ENCODE measurements around the gene UBR2.
A peak's percentile ranks its signal among the peaks of the same experiment; 100 is the strongest.
"Not testable (repeated sequence)": the region's sequence is repeated elsewhere in the genome, so short reads cannot be mapped to it uniquely, and the experiment has no call there.

The UBR2 gene

DNA sequence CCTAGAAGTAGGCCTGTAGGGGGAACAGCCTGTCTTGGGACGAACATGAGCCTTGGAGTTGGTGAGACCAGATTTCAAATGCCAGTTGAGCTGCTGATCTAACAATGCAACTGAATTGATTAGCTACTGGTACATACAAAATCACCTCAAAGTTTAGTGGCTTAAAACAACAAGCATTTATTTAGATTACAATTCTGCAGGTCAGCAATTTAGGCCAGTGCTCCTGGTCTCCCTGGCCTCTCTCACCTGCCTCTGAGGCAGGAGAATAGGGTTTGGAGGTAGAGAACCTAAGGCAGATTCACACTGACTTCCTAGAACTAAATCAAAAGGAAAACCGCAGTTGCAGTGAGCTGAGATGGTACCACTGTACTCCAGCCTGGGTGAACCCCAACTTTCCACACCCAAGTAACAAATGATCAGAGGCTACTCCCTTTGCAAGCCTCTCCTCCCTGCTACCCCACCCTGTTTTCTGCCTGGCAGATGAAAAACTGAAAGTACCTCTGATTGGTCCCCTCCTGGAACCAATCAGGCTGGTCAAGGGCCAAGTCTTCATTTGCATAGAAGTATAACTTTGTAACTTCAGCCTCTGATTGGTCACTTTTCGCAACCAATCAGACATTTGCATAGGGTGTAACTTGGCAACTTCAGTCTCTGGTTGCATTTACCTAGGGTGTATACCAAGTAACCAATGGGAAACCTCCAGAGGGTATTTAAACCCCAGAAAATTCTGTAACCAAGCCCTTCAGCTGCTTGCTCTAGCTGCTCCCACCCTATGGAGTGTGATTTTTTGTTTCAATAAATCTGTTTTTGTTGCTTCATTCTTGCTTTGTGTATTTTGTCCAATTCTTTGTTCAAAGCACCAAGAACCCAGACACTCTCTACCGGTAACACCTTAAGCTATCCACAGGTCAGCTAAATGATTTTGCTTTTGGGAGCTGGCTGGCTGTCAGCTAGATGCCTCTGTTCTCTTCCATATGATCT lies 8.1 kb upstream of the UBR2 start:
- DNase-seq, result peak; percentile 41

DNA sequence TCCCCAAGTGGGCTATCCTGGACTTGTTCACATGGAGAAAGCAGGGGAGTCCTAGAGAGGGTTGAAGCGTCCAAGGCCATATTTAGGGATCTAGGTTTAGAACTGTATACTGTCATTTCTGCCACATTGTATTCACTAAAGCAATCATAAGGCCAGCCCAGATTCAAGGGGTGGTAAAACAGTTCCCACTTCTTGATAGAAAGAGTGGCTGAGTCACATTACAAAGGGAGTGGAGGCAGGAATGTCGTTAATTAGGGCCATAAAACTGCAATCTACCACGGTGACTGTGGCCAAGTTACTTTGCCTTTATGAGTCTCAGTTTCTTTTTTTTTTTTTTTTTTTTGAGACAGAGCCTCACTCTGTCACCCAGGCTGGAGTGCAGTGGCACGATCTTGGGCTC lies 7.4 kb upstream of the UBR2 start:
- DNase-seq, result no peak

DNA sequence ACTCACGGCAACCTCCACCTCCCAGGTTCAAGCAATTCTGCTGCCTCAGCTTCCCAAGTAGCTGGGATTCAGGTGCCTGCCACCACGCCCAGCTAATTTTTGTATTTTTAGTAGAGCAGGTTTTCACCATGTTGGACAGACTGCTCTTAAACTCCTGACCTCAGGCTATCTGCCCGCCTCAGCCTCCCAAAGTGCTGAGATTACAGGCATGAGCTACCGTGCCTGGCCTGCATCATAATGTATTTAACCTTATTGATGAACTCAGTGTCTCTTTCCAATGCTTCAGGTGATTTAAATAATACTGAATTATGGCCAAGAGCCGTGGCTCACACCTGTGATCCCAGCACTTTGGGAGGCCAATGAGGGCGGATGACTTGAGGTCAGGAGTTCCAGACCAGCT lies 4.6 kb upstream of the UBR2 start:
- not testable (repeated sequence) for DNase-seq

DNA sequence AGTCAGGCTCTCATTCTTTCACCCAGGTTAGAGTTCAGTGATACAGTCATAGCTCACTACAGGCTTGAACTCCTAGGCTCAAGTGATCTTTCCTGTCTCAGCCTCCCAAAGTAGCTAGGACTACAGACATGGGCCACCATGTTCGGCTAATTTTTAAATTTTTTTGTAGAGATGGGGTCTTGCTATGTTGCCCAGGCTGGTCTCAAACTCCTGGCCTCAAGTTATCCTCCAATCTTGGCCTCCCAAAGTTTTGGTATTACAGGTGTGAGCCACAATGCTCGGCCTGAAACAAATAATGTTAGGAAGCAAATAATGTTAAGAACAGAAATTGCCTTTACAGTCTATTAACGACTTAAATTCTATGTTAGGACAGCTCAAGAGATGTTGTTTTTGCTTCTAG lies 1.8 kb upstream of the UBR2 start:
- no peak for DNase-seq

DNA sequence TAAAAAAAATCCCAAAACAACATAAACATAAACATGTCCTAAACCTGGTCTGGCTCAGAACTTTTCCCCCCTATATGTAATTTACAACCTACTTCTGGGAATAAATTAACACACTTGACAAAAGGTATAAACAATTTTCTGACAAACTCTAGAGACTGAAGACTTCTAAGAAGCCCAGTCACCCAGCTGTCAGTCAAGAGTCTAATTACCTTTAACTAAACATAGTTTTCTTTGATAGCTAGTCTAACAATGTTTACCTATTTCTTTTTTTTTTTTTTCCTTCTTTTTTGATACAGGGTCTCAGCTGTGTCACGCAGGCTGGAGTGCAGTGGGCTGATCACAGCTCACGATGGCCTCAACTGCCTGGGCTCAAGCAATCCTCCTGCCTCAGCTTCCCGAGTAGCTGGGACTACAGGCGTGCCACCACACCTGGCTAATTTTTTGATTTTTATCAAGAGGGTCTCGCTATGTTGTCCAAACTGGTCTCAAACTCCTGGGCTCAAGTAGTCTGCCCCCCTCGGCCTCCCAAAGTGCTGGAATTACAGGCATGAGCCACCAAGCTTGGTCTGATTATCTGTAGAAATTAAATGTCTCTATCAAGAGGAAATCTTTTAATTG lies 932 bp upstream of the UBR2 start:
- DNase-seq, result no peak

DNA sequence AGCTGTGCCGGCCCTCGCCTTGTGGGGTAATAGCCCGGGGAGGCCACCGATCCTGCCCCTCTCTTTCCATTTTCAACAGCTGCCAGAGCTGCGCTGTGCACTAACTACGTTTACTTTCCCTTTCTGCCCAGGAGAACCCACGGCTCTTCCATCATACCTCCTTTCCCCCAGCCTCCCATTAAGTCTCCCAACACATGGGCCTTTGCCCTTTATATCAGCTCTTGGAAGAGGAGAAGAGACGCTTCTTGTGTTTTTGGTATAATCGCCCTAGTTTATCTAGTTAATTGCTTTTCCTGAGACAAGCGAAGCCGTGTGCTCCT lies 637 bp downstream of the UBR2 start:
- no peak for DNase-seq

DNA sequence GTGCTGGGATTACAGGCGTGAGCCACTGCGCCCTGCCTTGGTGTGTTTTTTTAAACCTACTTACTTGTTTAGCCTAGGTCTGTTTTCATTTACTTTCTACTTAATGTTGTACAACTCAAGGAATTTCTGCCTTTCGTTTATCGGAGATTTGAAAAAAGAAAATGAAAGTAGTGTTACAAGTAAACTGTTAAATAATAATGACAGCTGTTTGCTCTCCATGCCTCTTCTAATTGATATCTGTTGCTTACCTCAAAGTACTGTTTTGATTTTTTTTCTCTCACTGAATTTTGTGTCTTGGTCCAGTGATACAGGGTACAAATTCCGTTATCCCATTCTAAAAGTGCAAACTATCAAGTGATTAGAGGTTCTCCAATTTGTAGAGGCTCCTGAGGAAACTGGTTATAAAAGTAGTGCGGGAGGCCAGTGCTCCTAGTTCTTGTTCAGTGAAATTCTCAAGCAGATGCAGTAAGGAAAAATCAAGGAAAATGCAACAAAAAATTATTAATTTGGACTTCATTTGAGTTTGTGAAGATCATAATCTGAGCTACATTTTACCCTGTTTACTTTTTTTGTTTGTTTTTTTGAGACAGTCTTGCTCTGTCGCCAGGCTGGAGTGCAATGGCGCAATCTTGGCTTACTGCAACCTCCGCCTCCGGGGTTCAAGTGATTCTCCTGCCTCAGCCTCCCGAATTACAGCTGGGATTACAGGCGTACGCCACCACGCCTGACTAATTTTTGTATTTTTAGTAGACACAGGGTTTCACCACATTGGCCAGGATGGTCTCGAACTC lies 2.2 kb downstream of the UBR2 start:
- DNase-seq, result no peak

DNA sequence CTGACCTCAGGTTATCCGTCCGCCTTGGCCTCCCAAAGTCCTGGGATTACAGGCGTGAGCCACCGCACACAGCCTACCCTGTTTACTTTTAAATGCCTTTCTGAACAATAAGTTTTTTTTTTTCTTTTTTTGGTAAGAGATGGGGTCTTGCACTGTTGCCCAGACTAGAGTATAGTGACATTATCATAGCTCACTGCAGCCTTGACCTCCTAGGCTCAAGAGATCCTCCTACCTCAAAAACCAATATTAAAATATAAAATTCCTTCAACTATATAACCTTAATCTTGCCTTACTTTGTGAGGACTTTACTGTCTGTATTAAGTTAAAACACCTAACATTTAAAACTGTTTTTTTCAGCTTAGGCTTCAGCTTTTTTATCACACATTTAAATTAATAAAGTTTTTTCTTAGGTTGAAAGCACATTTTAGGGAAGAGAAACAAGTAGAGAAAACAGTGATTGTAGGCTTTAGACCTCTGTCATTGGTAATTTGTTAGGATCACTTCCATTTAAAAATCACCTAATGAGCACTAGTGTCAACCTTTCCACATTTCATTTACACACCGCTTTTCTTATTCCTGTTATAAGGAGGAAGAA lies 2.9 kb downstream of the UBR2 start:
- no peak for DNase-seq

DNA sequence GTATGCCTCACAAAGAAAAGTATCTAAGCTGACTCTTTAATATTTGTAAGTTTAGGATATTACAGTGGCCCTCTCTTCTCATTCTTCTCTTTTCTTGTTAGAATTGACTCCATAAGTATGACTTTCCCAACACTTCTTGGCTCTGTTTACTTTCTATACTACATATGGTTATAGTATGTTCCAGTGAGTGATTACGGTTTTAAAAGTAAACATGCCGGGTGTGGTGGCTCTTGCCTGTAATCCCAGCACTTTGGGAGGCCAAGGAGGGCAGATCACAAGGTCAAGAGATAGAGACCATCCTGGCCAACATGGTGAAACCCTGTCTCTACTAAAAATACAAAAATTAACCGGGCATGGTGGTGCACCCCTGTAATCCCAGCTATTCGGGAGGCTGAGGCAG lies 3.4 kb downstream of the UBR2 start:
- not testable (repeated sequence) for DNase-seq

DNA sequence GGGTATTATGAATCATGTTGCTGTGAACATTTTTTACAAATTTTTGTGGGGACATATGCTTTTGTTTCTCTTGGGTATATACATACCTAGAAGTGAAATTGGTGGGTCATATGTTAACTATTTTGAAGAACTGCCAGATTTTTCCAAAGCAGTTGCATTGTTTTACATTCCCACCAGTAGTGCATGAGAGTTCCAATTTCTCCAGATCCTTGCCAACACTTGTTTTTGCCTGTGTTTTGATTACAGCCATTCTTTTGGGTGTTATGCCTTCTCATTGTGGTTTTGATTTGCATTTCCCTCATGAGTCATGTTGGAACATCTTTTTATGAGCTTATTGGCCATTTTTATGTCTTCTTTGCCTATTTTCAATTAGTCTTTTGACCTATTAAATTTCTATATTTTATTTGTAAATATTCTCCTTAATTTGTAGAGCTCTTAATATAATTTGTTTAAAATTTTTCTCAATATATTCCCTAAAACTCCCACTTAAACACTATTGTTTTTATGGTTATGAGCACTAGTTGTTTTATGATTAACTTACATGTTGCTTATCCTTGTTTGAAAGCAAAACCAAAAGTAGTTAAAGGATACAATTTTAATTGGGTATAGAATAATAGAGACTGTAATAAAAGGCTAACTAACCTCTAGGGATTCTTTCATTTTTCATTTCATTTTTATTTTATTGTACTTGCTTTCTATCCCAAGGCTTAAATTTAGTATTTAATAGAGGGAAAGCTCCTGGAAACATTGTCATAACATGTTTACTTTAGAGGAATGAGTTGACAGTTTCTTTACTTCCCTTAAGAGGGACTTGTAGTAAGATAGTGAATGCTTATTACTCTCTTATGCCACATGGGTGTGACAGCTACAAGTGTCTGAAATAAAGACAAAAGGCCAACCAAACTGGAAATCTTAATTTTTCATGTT lies 5.5 kb downstream of the UBR2 start:
- DNase-seq, result no peak

DNA sequence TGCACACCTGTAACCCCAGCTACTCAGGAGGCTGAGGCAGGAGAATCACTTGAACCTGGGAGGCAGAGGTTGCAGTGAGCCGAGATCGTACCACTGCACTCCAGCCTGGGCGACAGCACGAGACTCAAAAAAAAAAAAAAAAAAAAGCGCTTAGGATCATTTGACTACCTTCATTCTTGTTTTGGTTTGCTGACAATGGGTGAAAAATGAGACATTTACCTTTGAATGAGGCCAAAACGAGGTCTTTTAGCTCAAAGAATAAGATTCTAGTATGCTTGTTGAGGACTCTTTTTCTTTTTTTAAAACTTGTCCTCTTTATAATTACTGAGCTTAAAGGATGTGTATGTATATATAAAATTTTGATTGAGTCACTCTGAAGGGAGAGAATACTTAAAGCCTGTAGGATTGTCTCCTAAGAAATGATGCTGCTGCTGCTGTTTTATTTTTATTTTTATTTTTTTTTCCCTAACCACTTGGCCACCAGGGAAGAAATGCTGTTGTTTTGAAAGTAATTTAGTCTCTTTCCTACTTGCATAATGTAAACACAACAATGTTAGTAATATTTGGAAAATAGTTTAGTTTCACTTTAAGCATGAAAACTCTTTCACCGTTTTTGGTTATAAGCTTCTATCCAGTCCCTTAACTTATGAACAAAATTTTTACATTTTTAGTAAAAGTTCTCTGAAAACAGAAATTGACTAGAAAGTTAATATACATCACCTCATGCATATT lies 7.9 kb downstream of the UBR2 start:
- no peak for DNase-seq

DNA sequence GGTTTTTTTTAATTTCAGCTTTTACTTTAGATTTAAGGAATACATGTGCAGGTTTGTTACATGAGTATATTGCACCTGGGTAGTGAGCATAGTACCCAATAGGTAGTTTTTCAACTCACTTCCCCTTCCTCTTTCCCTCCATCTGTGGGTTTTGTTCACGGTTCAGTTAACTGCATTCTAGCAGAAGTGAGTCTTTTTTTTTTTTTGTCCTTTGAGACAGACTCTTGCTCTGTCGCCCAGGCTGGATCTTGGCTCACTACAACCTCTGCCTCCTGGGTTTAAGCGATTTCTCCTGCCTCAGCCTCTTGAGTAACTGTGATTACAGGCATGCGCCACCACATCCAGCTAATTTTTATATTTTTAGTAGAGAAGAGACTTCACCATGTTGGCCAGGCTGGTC lies 8.7 kb downstream of the UBR2 start:
- DNase-seq, result no peak

DNA sequence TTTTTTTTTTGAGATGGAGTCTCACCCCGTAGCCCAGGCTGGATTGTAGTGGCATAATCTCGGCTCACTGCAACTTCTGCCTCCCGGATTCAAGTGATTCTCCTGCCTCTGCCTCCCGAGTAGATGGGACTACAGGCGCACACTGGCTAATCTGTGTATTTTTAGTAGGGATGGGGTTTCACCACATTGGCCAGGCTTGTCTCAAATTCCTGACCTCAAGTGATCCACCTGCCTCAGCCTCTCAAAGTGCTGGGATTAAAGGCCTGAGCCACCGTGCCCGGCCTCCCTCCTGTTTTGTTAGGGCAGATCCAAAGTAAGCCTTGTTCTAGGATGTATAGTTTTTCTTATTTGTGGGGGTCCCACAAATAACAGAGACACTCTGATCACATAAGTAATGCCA lies 12.7 kb downstream of the UBR2 start:
- DNase-seq, result not testable (repeated sequence)

DNA sequence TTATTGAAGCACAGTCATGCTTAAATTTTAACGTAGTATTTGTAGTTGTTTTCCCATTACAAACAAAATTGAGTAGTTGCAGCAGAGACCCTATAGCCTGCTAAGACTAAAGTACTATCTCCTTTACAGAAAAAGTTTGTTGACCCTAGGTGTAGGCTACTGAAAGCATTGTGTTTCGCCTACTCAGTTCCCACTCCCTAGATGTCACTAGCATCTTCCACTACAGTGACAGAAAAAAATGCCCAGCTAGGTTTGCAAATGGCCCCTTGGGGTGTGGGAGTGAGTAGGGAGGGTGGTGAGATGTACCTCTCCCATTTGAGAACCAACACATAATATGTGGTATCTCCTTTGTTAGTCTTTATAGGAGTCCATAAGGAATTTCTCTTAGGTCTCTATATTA lies 34.5 kb downstream of the UBR2 start:
- no peak for DNase-seq

DNA sequence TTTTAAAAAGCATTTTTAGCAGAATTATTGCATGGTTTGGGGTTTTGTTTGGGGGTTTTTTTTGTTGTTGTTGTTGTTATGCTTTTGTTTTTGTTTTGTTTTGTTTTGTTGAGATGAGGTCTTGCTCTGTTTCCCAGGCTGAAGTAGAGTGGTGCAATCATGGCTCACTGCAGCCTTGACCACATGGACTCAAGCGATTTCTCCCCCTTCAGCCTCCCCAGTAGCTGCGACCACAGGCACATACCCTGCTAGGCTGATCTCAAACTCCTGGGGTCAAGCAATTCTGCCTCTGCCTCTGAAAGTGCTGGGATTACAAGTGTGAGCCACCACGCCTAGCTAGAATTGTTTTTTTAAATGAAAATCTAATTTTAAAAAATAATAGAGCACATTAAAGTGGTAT lies 35.7 kb downstream of the UBR2 start:
- no peak for DNase-seq

DNA sequence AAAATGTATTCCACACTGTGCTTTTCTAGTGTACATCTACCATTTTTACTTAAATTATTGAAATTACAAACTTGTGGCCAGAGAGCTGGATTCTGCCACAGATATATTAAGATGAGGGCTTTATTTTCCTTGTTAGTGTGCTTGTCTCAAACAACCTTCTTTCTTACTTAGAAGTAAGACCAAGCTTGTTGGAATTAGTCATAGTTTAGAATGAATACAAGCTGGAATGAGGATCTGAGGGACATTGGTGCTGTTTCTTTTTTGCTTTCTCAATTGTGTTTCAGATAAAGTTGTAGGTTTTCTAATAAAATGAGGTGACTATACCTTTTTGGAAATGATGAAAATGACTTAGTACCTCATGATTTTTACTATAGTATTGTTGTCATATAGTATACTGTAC lies 40.3 kb downstream of the UBR2 start:
- DNase-seq, result no peak

DNA sequence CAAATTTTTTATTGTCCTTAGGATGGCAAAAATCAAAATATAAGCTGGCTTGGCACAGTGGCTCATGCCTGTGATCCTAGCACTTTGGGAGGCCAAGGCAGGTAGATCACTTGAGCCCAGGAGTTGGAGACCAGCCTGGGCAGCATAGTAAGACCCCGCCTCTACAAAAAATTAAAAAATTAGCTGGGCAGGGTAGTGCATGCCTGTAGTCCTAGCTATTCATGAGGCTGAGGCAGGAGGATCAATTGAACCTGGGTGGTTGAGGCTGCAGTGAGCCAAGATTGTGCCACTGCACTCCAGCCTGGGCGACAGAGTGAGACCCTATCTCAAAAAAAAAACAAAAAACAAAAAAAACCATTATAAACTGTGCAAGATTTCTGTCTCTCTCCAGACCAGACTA lies 40.9 kb downstream of the UBR2 start:
- DNase-seq, result not testable (repeated sequence)

DNA sequence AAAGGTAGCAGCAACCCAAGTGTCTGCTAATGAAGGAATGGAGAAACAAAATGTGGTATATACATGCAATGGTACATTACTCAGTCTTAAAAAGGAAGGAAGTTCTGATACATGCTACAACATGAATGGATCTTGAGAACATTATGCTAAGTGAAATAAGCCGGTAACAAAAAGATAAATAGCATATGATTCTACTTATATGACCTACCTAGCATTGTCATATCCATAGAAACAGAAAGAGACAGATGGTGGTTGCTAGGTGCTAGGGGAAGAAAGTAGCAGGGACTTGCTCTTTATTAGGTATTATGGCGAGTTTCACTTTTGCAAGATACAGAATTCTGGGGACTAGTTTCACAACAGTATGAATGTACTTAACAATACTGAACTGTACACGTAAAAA lies 46.6 kb downstream of the UBR2 start:
- DNase-seq, result no peak

DNA sequence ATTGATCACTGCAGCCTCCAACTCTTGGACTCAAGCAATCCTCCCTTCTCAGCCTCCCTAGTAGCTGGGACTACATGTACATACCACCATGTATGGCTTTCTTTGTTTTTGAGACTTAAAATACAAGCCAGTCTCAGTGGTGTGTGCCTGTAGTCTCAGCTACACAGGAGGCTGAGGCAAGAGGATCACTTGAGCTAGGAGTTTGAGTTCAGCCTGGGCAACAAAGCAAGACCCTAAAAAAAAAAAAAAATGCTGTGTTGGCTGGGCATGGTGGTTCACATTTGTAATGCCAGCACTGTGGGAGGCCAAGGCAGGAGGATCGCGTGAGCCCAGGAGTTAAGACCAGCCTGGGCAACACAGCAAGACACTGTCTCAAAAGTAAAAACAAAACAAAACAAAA lies 51.7 kb downstream of the UBR2 start:
- no peak for DNase-seq

DNA sequence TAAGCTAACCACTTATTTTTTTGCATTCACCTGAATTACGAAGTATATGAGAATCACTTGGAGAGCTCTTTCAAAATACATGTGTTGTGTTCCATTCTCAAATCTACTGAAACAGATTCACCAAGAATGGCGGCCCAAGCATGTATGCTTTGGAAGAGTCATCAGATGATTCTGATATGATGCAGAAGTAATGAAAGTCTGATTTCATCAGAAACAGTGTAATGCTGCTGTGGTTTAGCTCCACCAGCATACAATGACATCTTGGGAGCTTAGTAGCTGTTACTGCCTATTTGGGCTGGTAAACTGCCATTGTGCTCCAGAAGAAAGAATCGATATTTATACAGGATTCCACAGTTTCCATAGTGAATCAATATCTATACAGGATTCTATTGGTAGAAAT lies 52.9 kb downstream of the UBR2 start:
- no peak for DNase-seq

DNA sequence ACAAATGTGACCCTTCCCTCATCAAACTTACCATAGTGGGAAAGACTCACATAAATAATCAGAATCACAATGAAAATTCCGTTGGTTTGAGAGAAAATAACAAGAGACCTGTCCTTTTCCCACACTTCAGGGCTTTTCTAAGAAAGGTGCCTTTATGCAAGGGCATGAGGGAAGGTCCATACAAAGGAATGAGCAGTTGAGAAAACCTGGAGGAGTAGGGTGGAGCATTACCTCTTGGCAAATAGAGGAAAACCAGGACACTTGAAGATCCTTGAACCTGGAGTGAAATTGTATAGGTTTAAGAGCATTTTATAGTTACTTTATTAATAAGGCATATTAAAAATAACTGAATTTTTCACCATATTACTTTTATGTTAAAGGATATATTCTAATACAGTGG lies 54.3 kb downstream of the UBR2 start:
- no peak for DNase-seq

DNA sequence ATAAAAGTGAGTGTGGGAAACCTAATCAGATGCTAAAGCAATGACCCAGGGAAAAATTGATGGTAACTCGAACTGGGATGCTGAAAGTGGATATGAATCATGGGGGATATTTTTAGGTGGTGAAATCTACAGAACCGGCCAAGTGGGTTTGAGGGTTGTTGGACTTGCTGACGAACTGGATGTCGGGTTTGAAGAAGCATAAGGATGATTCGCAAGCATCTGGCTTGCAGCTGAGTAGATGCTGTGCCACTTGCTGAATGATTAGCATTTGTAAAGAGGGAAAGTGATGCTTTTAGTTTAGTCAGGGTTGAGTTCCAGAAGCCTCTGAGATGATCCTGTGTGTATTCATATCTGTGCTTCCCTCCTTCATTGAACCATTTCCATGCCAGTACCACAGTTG lies 54.9 kb downstream of the UBR2 start:
- no peak for DNase-seq

Measured in central memory CD4-positive, alpha-beta T cell (primary cell).